ENCODE measurements around the gene CD38. TPM values are rescaled to one million over a fixed set of nuclear protein-coding genes. Genes with fewer than 3 reads are reported as not detected.

The CD38 gene
- total RNA-seq, 1 experiment from 2014 or later = not detected

- H2AFZ ChIP-seq (ENCODE audit: low read length) = no peak overlapping the region
- H3K4me2 ChIP-seq (ENCODE audit: low read length) = no peak overlapping the region
- H3K4me1 ChIP-seq (ENCODE audit: insufficient read depth, low read length) = no peaks in the 10 kb centered on the region
- no peak for TF ChIP-seq EZH2phosphoT487 (IDR thresholded peaks at IDR 0.05; ENCODE audit: borderline replicate concordance, low read length)
- TF ChIP-seq CTCF (conservative IDR thresholded peaks at IDR 0.05; ENCODE audit: low read depth, low read length) = no peak
- TF ChIP-seq EZH2 (IDR thresholded peaks at IDR 0.05; ENCODE audit: low read length, unreplicated experiment) = no peak
- no peaks in the 10 kb centered on the region for H3F3A ChIP-seq (ENCODE audit: low read length, unreplicated experiment)
- no peaks in the 10 kb centered on the region for H3K36me3 ChIP-seq (ENCODE audit: low read depth, low read length)
- no peaks in the 10 kb centered on the region for H4K20me1 ChIP-seq (ENCODE audit: low read length)
- no peak for ATAC-seq
- H3K9me3 ChIP-seq (ENCODE audit: low read length) = no peaks in the 10 kb centered on the region
- no peak for DNase-seq
- ChIA-PET POLR2A (ENCODE audit: unreplicated experiment) (no interaction called here), CTCF (interaction anchor here (1.0 kb wide), 1 partner anchor 82 kb away, joined by 7 read pairs; no protein-coding TSS in a partner anchor)
- H3K27me3 ChIP-seq (ENCODE audit: low read length) = no peaks in the 10 kb centered on the region
- no peaks in the 10 kb centered on the region for H3K9me2 ChIP-seq (replicated peaks; ENCODE audit: low read length)
- H3K27ac ChIP-seq (ENCODE audit: low read length) = no peak overlapping the region
- no peak overlapping the region for H3K9ac ChIP-seq (ENCODE audit: low read length)
- no peaks in the 10 kb centered on the region for H3K79me2 ChIP-seq (ENCODE audit: low read length)
- H3K4me3 ChIP-seq (ENCODE audit: low read length) = no peak overlapping the region
- BruUV-seq (replicated peaks) = no TSS peak
- intact Hi-C loops (cut with micrococcal nuclease) = no loop called here
Observed at GRCh38 chr4:15874671-15875070, 96.5 kb downstream of the CD38 start.

- Histone ChIP-seq H4K20me1 (ENCODE audit: low read length) (no peaks in the 10 kb centered on the region), H3K27ac (ENCODE audit: low read length) (no peak overlapping the region), H3K4me2 (ENCODE audit: low read length) (no peak overlapping the region), H3K36me3 (ENCODE audit: low read depth, low read length) (no peaks in the 10 kb centered on the region), H3K9me2 (replicated peaks; ENCODE audit: low read length) (no peaks in the 10 kb centered on the region), H3K9ac (ENCODE audit: low read length) (no peak overlapping the region), H3K9me3 (ENCODE audit: low read length) (no peaks in the 10 kb centered on the region), H3K27me3 (ENCODE audit: low read length) (no peaks in the 10 kb centered on the region), H2AFZ (ENCODE audit: low read length) (no peak overlapping the region), H3F3A (ENCODE audit: low read length, unreplicated experiment) (no peaks in the 10 kb centered on the region), H3K4me1 (ENCODE audit: insufficient read depth, low read length) (no peaks in the 10 kb centered on the region), H3K4me3 (ENCODE audit: low read length) (no peak overlapping the region), H3K79me2 (ENCODE audit: low read length) (no peaks in the 10 kb centered on the region)
- no TSS peak for BruUV-seq (replicated peaks)
- ATAC-seq (no peak), DNase-seq (no peak)
- CTCF ChIA-PET = interaction anchor here (1.0 kb wide), 1 partner anchor 80 kb away, joined by 7 read pairs; no protein-coding TSS in a partner anchor
- intact Hi-C loops (cut with micrococcal nuclease) = no loop called here
- POLR2A ChIA-PET (ENCODE audit: unreplicated experiment) = no interaction called here
- TF ChIP-seq CTCF (conservative IDR thresholded peaks at IDR 0.05; ENCODE audit: low read depth, low read length) (no peak), EZH2 (IDR thresholded peaks at IDR 0.05; ENCODE audit: low read length, unreplicated experiment) (no peak), EZH2phosphoT487 (IDR thresholded peaks at IDR 0.05; ENCODE audit: borderline replicate concordance, low read length) (no peak)
Observed at GRCh38 chr4:15875663-15876460, 97.7 kb downstream of the CD38 start.

GRCh38 chr4:15878011-15878410, 99.9 kb downstream of the CD38 start:
- intact Hi-C loops (cut with micrococcal nuclease) = no loop called here
- BruUV-seq (replicated peaks) = no TSS peak
- CTCF ChIA-PET = no interaction called here

More at GRCh38 chr4:15878011-15878410, 99.9 kb downstream of the CD38 start:
- Histone ChIP-seq H3K36me3 (ENCODE audit: low read depth, low read length) (no peaks in the 10 kb centered on the region), H3K27ac (ENCODE audit: low read length) (no peak overlapping the region), H3K27me3 (ENCODE audit: low read length) (no peaks in the 10 kb centered on the region), H2AFZ (ENCODE audit: low read length) (no peak overlapping the region), H3K9me2 (replicated peaks; ENCODE audit: low read length) (no peaks in the 10 kb centered on the region), H3K4me1 (ENCODE audit: insufficient read depth, low read length) (0 out of 2 replicates have a peak, but pooled peaks cover 3% of the 10 kb centered on the region), H3K9me3 (ENCODE audit: low read length) (no peaks in the 10 kb centered on the region), H3K79me2 (ENCODE audit: low read length) (no peaks in the 10 kb centered on the region), H3K9ac (ENCODE audit: low read length) (no peak overlapping the region), H4K20me1 (ENCODE audit: low read length) (no peaks in the 10 kb centered on the region), H3K4me2 (ENCODE audit: low read length) (no peak overlapping the region), H3K4me3 (ENCODE audit: low read length) (no peak overlapping the region), H3F3A (ENCODE audit: low read length, unreplicated experiment) (no peaks in the 10 kb centered on the region)
- no peak for DNase-seq
- no peak for ATAC-seq
- POLR2A ChIA-PET (ENCODE audit: unreplicated experiment) = no interaction called here
- TF ChIP-seq EZH2phosphoT487 (IDR thresholded peaks at IDR 0.05; ENCODE audit: borderline replicate concordance, low read length) (no peak), EZH2 (IDR thresholded peaks at IDR 0.05; ENCODE audit: low read length, unreplicated experiment) (no peak), CTCF (conservative IDR thresholded peaks at IDR 0.05; ENCODE audit: low read depth, low read length) (no peak)
